HepG2 (cell line): ENCODE measurements around the gene GPATCH3. TPM values are rescaled to one million over a fixed set of nuclear protein-coding genes. Genes with fewer than 3 reads are reported as not detected.
A peak's percentile ranks its signal among the peaks of the same experiment; 100 is the strongest.

Experiments
- FOXP1 ChIP-seq, 2 experiments: fragments of 450-650 bp in 1 of 2; IDR thresholded peaks; 2 replicates each; pipeline ENCODE4 v1.6.1; 2017 to 2018; ENCODE audit warnings: antibody characterized with exemption in 1 of 2
- HOXA3 ChIP-seq: sonication (generic); formaldehyde crosslinking; IDR thresholded peaks from 2 replicates; pipeline ENCODE4 v1.5.0; 2020; ENCODE audit warnings: missing genetic modification reagents
- KLF15 ChIP-seq: sonication (generic); formaldehyde crosslinking; IDR thresholded peaks from 2 replicates; pipeline ENCODE4 v1.8.1; 2023; ENCODE audit warnings: borderline replicate concordance, mild to moderate bottlenecking, inconsistent platforms, missing genetic modification reagents, mixed read lengths
- MED1 ChIP-seq: sonication (generic); formaldehyde crosslinking; IDR thresholded peaks from 2 replicates; pipeline ENCODE4 v1.4.0; 2020; ENCODE audit warnings: missing genetic modification reagents
- MIXL1 ChIP-seq: IDR thresholded peaks from 2 replicates; pipeline ENCODE4 v1.6.1; 2016
- MNT ChIP-seq: fragments of 450-650 bp; IDR thresholded peaks from 2 replicates; pipeline ENCODE4 v1.6.1; 2016
- MTF1 ChIP-seq: sonication (generic); formaldehyde crosslinking; IDR thresholded peaks from 2 replicates; pipeline ENCODE4 v1.5.0; 2020; ENCODE audit warnings: missing genetic modification reagents
- NFATC3 ChIP-seq: sonication (generic); formaldehyde crosslinking; IDR thresholded peaks from 2 replicates; pipeline ENCODE4 v1.5.1; 2020; ENCODE audit warnings: mild to moderate bottlenecking, missing genetic modification reagents
- RFX1 ChIP-seq: fragments of 450-650 bp; IDR thresholded peaks from 2 replicates; pipeline ENCODE4 v1.6.1; 2017
- SRSF1 ChIP-seq: fragments of 200-400 bp; formaldehyde crosslinking; optimal IDR thresholded peaks from 2 replicates; pipeline ENCODE3; 2017; ENCODE audit warnings: mild to moderate bottlenecking, low read depth, low read length, moderate library complexity
- SSRP1 ChIP-seq: IDR thresholded peaks from 2 replicates; pipeline ENCODE4 v1.6.1; 2016; ENCODE audit warnings: control low read depth
- TEAD3 ChIP-seq: optimal IDR thresholded peaks from 2 replicates; pipeline ENCODE3; 2016; ENCODE audit warnings: borderline replicate concordance
- USF2 ChIP-seq, 2 experiments: sonication (generic) in 1 of 2; formaldehyde crosslinking in 1 of 2; IDR thresholded peaks; 2 replicates each; pipeline versions ENCODE4 v1.5.1 to v1.6.1; 2011 to 2020; ENCODE audit warnings: borderline replicate concordance in 1 of 2, low read depth in 1 of 2, low read length in 1 of 2, mild to moderate bottlenecking in 1 of 2, missing genetic modification reagents in 1 of 2, moderate library complexity in 1 of 2
- ZFP41 ChIP-seq: sonication (generic); formaldehyde crosslinking; IDR thresholded peaks from 2 replicates; pipeline ENCODE4 v1.4.0; 2020; ENCODE audit warnings: mild to moderate bottlenecking, missing genetic modification reagents, borderline replicate concordance
- ZFP62 ChIP-seq: sonication (generic); formaldehyde crosslinking; IDR thresholded peaks from 2 replicates; pipeline ENCODE4 v1.4.0; 2020; ENCODE audit warnings: missing genetic modification reagents
- ZKSCAN1 ChIP-seq: fragments of 150-350 bp; IDR thresholded peaks from 2 replicates; pipeline ENCODE4 v1.6.1; 2014; ENCODE audit warnings: low read length
- ZNF44 ChIP-seq: sonication (generic); formaldehyde crosslinking; IDR thresholded peaks from 2 replicates; pipeline ENCODE4 v1.5.1; 2020; ENCODE audit warnings: mild to moderate bottlenecking, missing genetic modification reagents
- polyA plus RNA-seq, 8 experiments: library from polyadenylated mRNA; depleted of rRNA in 3 of 8; stranded (reverse) in 7 of 8; unstranded in 1 of 8; fragments of >200 nt; fragmentation: Illumina TruSeq in 4 of 8; extraction: Trizol in 4 of 8; gene quantifications; 2 replicates each; pipeline versions ENCODE4 v1.2.1 to v1.2.3, GENCODE V29; 2011 to 2016; ENCODE audit warnings: low read depth in 4 of 8, missing spikeins in 1 of 8, mixed read lengths in 1 of 8; ENCODE audit not compliant: insufficient read depth in 1 of 8
- total RNA-seq, 5 experiments: library from RNA; depleted of rRNA; stranded (reverse); fragments of >200 nt; fragmentation: Illumina TruSeq; extraction: Trizol; gene quantifications; 2 replicates each; pipeline ENCODE4 v1.2.3, GENCODE V29; 2016; ENCODE audit warnings: low read depth in 1 of 5
- TF ChIP-seq, protein P1 (sequence below): sonication (generic); formaldehyde crosslinking; IDR thresholded peaks from 2 replicates; pipeline ENCODE4 v1.5.0; 2020; ENCODE audit warnings: mild to moderate bottlenecking, missing genetic modification reagents, borderline replicate concordance
- TF ChIP-seq, protein P2 (sequence below): IDR thresholded peaks from 2 replicates; pipeline ENCODE4 v1.6.1; 2016; ENCODE audit warnings: mild to moderate bottlenecking, missing biosample characterization, missing genetic modification reagents
- TF ChIP-seq, protein P3 (sequence below): sonication (generic); formaldehyde crosslinking; IDR thresholded peaks from 2 replicates; pipeline ENCODE4 v1.5.0; 2020; ENCODE audit warnings: mild to moderate bottlenecking, missing genetic modification reagents, moderate library complexity

Gene GPATCH3
- total and polyA plus RNA-seq, 2 of the 13 experiments (the other 11 are each of a cell fraction or from before 2014, with no cell fraction given) = 8.3 to 11.0 TPM

- TF ChIP-seq USF2 (IDR thresholded peaks at IDR 0.05; ENCODE audit: low read depth, low read length) = no peak
- TF ChIP-seq USF2 (CRISPR knock-in tag; IDR thresholded peaks at IDR 0.05; ENCODE audit: borderline replicate concordance) = 0 out of 2 replicates have a peak, but pooled peaks have one; percentile 4
- TF ChIP-seq TEAD3 (CRISPR knock-in tag) = peak; percentile 88
- TF ChIP-seq KLF15 (CRISPR knock-in tag) = peak; percentile 76; the same call in 1 of the 2 replicates
- TF ChIP-seq ZFP62 = no peak
- peak; percentile 99 for TF ChIP-seq MED1 (CRISPR knock-in tag)
- TF ChIP-seq ZNF44 (CRISPR knock-in tag) = 0 out of 2 replicates have a peak, but pooled peaks have one; percentile 81
- TF ChIP-seq, protein P1, sequence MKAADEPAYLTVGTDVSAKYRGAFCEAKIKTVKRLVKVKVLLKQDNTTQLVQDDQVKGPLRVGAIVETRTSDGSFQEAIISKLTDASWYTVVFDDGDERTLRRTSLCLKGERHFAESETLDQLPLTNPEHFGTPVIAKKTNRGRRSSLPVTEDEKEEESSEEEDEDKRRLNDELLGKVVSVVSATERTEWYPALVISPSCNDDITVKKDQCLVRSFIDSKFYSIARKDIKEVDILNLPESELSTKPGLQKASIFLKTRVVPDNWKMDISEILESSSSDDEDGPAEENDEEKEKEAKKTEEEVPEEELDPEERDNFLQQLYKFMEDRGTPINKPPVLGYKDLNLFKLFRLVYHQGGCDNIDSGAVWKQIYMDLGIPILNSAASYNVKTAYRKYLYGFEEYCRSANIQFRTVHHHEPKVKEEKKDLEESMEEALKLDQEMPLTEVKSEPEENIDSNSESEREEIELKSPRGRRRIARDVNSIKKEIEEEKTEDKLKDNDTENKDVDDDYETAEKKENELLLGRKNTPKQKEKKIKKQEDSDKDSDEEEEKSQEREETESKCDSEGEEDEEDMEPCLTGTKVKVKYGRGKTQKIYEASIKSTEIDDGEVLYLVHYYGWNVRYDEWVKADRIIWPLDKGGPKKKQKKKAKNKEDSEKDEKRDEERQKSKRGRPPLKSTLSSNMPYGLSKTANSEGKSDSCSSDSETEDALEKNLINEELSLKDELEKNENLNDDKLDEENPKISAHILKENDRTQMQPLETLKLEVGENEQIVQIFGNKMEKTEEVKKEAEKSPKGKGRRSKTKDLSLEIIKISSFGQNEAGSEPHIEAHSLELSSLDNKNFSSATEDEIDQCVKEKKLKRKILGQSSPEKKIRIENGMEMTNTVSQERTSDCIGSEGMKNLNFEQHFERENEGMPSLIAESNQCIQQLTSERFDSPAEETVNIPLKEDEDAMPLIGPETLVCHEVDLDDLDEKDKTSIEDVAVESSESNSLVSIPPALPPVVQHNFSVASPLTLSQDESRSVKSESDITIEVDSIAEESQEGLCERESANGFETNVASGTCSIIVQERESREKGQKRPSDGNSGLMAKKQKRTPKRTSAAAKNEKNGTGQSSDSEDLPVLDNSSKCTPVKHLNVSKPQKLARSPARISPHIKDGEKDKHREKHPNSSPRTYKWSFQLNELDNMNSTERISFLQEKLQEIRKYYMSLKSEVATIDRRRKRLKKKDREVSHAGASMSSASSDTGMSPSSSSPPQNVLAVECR = peak; percentile 90; the same call in 1 of the 2 replicates
- TF ChIP-seq, protein P2, sequence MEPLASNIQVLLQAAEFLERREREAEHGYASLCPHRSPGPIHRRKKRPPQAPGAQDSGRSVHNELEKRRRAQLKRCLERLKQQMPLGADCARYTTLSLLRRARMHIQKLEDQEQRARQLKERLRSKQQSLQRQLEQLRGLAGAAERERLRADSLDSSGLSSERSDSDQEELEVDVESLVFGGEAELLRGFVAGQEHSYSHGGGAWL = no peak
- TF ChIP-seq SSRP1 = no peak; the same call in 1 of the 2 replicates
- no peak for TF ChIP-seq MTF1 (CRISPR knock-in tag)
- TF ChIP-seq, protein P3, sequence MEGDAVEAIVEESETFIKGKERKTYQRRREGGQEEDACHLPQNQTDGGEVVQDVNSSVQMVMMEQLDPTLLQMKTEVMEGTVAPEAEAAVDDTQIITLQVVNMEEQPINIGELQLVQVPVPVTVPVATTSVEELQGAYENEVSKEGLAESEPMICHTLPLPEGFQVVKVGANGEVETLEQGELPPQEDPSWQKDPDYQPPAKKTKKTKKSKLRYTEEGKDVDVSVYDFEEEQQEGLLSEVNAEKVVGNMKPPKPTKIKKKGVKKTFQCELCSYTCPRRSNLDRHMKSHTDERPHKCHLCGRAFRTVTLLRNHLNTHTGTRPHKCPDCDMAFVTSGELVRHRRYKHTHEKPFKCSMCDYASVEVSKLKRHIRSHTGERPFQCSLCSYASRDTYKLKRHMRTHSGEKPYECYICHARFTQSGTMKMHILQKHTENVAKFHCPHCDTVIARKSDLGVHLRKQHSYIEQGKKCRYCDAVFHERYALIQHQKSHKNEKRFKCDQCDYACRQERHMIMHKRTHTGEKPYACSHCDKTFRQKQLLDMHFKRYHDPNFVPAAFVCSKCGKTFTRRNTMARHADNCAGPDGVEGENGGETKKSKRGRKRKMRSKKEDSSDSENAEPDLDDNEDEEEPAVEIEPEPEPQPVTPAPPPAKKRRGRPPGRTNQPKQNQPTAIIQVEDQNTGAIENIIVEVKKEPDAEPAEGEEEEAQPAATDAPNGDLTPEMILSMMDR = peak; percentile 48
- no peak for TF ChIP-seq ZKSCAN1
- no peak for TF ChIP-seq RFX1
- no peak for TF ChIP-seq MNT
- 0 out of 2 replicates have a peak, but pooled peaks have one; percentile 11 for TF ChIP-seq FOXP1 (IDR thresholded peaks at IDR 0.05)
- TF ChIP-seq FOXP1 (CRISPR knock-in tag; IDR thresholded peaks at IDR 0.05) = peak; percentile 47; the same call in 1 of the 2 replicates
- no peak for TF ChIP-seq ZFP41
- no peak for TF ChIP-seq SRSF1
- TF ChIP-seq HOXA3 (CRISPR knock-in tag) = peak; percentile 87
- TF ChIP-seq MIXL1 (CRISPR knock-in tag) = peak; percentile 98
- TF ChIP-seq NFATC3 (CRISPR knock-in tag) = no peak
Observed at GRCh38 chr1:26938004-26938658, 37.9 kb upstream of the GPATCH3 start (continued).
